GM12878 (cell line): ENCODE measurements around the gene FGGY. TPM values are rescaled to one million over a fixed set of nuclear protein-coding genes. Genes with fewer than 3 reads are reported as not detected.

ENCODE experiments used
- ATAC-seq: fragments of 200-7000 bp; cut with Tn5 transposase; 3 replicates; pipeline ENCODE4 v1.9.1; 2020; ENCODE audit warnings: mild to moderate bottlenecking, moderate library complexity
- BruUV-seq: library from RNA; stranded (reverse); fragments of 400-500 nt; replicated peaks from 2 replicates; lab custom pipeline; 2021; lab: Mats Ljungman, UMichigan
- CTCF ChIA-PET: fragments of 300-600 bp; sonication (Branson Sonifier 250); formaldehyde crosslinking; extraction: SDS; loops from one replicate; lab custom pipeline; 2021; ENCODE audit warnings: inconsistent platforms; lab: Yijun Ruan, JAX
- POLR2A ChIA-PET: fragments of 350-600 bp; formaldehyde crosslinking; extraction: SDS; loops from one replicate; lab custom pipeline; 2021; ENCODE audit warnings: inconsistent platforms; lab: Charles Lee
- RAD21 ChIA-PET: fragments of 300-600 bp; sonication (Branson Sonifier 250); formaldehyde crosslinking; loops from one replicate; lab custom pipeline; 2023; ENCODE audit warnings: antibody characterized with exemption; ENCODE audit not compliant: unreplicated experiment; lab: Charles Lee
- SMC1A ChIA-PET: fragments of 300-600 bp; sonication (Branson Sonifier 250); formaldehyde crosslinking; loops from one replicate; lab custom pipeline; 2023; ENCODE audit not compliant: unreplicated experiment, uncharacterized antibody; lab: Charles Lee
- DNase-seq: peaks from one replicate; pipeline ENCODE4 v3.0.0-alpha.2; 2011; ENCODE audit warnings: low read depth, low spot score
- FAIRE-seq: peaks from 3 replicates; lab custom pipeline; 2011; peaks lifted over from hg19 to GRCh38; lab: Jason Lieb, UNC
- H2AFZ ChIP-seq: 2 replicates; pipeline ENCODE4 v1.6.0; 2011; ENCODE audit warnings: low read depth, low read length, control low read depth; ENCODE audit not compliant: control insufficient read depth
- H3K27ac ChIP-seq: 2 replicates; pipeline ENCODE4 v1.5.1; 2011; ENCODE audit warnings: control low read depth; ENCODE audit not compliant: control insufficient read depth, insufficient read depth
- H3K27me3 ChIP-seq, 2 experiments: replicated peaks in 1 of 2; 2 replicates each; pipeline versions ENCODE4 v1.6.0 to v1.6.1; 2011; ENCODE audit warnings: low read length in 1 of 2; ENCODE audit not compliant: control insufficient read depth in 2 of 2, insufficient read depth in 2 of 2
- H3K36me3 ChIP-seq, 2 experiments: 2 replicates each; pipeline ENCODE4 v1.5.1; 2011; ENCODE audit warnings: low read length in 1 of 2; ENCODE audit not compliant: control insufficient read depth in 2 of 2, insufficient read depth in 2 of 2
- H3K4me1 ChIP-seq: 2 replicates; pipeline ENCODE4 v1.6.1; 2011; ENCODE audit warnings: mild to moderate bottlenecking, low read length, moderate library complexity, mixed read lengths; ENCODE audit not compliant: control insufficient read depth, insufficient read depth
- H3K4me2 ChIP-seq: 2 replicates; pipeline ENCODE4 v1.6.0; 2011; ENCODE audit warnings: control low read depth; ENCODE audit not compliant: control insufficient read depth, insufficient read depth
- H3K4me3 ChIP-seq: fragments of 200-600 bp; sonication (generic); 2 replicates; pipeline ENCODE4 v1.5.1; 2016
- H3K79me2 ChIP-seq: 2 replicates; pipeline ENCODE4 v1.6.0; 2011; ENCODE audit warnings: low read length; ENCODE audit not compliant: control insufficient read depth, insufficient read depth
- H3K9ac ChIP-seq: 2 replicates; pipeline ENCODE4 v1.8.0; 2011; ENCODE audit warnings: low read length, control low read depth, mixed read lengths; ENCODE audit not compliant: control insufficient read depth, insufficient read depth
- H3K9me3 ChIP-seq: replicated peaks from 3 replicates; pipeline ENCODE4 v1.5.1; 2011; ENCODE audit warnings: mild to moderate bottlenecking, low read length; ENCODE audit not compliant: control insufficient read depth, insufficient read depth
- H4K20me1 ChIP-seq: 2 replicates; pipeline ENCODE4 v1.6.0; 2011; ENCODE audit not compliant: control insufficient read depth, insufficient read depth
- BRCA1 ChIP-seq: IDR thresholded peaks from 2 replicates; pipeline ENCODE4 v1.6.1; 2011; ENCODE audit warnings: low read depth, low read length, improper control_type of control experiment
- CBFB ChIP-seq: IDR thresholded peaks from 2 replicates; pipeline ENCODE4 v1.6.1; 2016; ENCODE audit warnings: antibody characterized with exemption, low read depth
- CHD4 ChIP-seq: fragments of 200-600 bp; sonication (generic); IDR thresholded peaks from 2 replicates; pipeline ENCODE4 v1.6.1; 2016; ENCODE audit warnings: mild to moderate bottlenecking
- NFXL1 ChIP-seq: fragments of 450-650 bp; IDR thresholded peaks from 2 replicates; pipeline ENCODE4 v1.6.1; 2017; ENCODE audit warnings: antibody characterized with exemption, mild to moderate bottlenecking, borderline replicate concordance
- POLR2AphosphoS2 ChIP-seq: IDR thresholded peaks from 2 replicates; pipeline ENCODE4 v1.6.1; 2011; ENCODE audit warnings: low read depth, mild to moderate bottlenecking, low read length, improper control_type of control experiment, moderate library complexity
- RBBP5 ChIP-seq: fragments of 200-600 bp; sonication (generic); conservative IDR thresholded peaks from 2 replicates; pipeline ENCODE4 v1.6.1; 2016
- RFX5 ChIP-seq: IDR thresholded peaks from 2 replicates; pipeline ENCODE4 v1.6.1; 2011; ENCODE audit warnings: low read depth, low read length, improper control_type of control experiment
- SMAD1 ChIP-seq: fragments of 450-650 bp; IDR thresholded peaks from 2 replicates; pipeline ENCODE4 v1.6.1; 2018; ENCODE audit warnings: mild to moderate bottlenecking, low read depth; ENCODE audit not compliant: partially characterized antibody
- SMARCA5 ChIP-seq: fragments of 450-650 bp; IDR thresholded peaks from 2 replicates; pipeline ENCODE4 v1.6.1; 2017; ENCODE audit warnings: mild to moderate bottlenecking
- SMC3 ChIP-seq: IDR thresholded peaks from 2 replicates; pipeline ENCODE4 v1.6.1; 2011; ENCODE audit warnings: low read length, improper control_type of control experiment, borderline replicate concordance
- STAT3 ChIP-seq: IDR thresholded peaks from 2 replicates; pipeline ENCODE4 v1.6.1; 2011; ENCODE audit warnings: low read depth, low read length, improper control_type of control experiment
- TARDBP ChIP-seq: IDR thresholded peaks from 2 replicates; pipeline ENCODE4 v1.6.1; 2016; ENCODE audit warnings: borderline replicate concordance
- TCF12 ChIP-seq: IDR thresholded peaks from 2 replicates; pipeline ENCODE4 v1.6.1; 2011; ENCODE audit warnings: low read depth, mild to moderate bottlenecking, low read length
- YBX1 ChIP-seq: fragments of 450-650 bp; IDR thresholded peaks from 2 replicates; pipeline ENCODE4 v1.6.1; 2016; ENCODE audit warnings: antibody characterized with exemption
- WGBS: methylation state at CpG from one replicate; pipeline ENCODE4 v1.1.6; 2016; ENCODE audit warnings: low lambda C conversion rate; ENCODE audit not compliant: insufficient replicate concordance, insufficient coverage; ENCODE audit errors: missing lambda C conversion rate; 5-methylcytosine and 5-hydroxymethylcytosine counted together
- in situ Hi-C: fragments of 300-500 bp; cut with MboI; formaldehyde crosslinking; loops from 9 replicates; pipeline ENCODE4 v1.14.3; 2018; ENCODE audit warnings: mixed read lengths
- intact Hi-C: fragments of 100-400 bp; cut with micrococcal nuclease; formaldehyde crosslinking; loops from one replicate; pipeline ENCODE4 v1.14.2; 2022; ENCODE audit not compliant: unreplicated experiment
- polyA plus RNA-seq, 11 experiments: library from polyadenylated mRNA; depleted of rRNA in 4 of 11; unstranded in 6 of 11; stranded (reverse) in 5 of 11; fragments of >200 nt; fragmentation: Nextera tagmentation in 4 of 11; fragmentation: Illumina TruSeq in 1 of 11; extraction: Ambion mirVana in 4 of 11; extraction: Trizol in 1 of 11; gene quantifications; 1 replicate in 1 of 11; 2 replicates in 10 of 11; pipeline versions ENCODE4 v1.2.1 to v1.2.3, GENCODE V29; 2011 to 2016; ENCODE audit warnings: inconsistent platforms in 2 of 11, missing spikeins in 2 of 11, low read depth in 1 of 11
- total RNA-seq, 4 experiments: library from RNA; depleted of rRNA in 3 of 4; stranded (reverse); fragments of >200 nt in 3 of 4; fragmentation: Illumina TruSeq in 1 of 4; extraction: Trizol in 1 of 4; gene quantifications; 2 replicates each; pipeline versions ENCODE4 v1.2.1 to v1.2.3, GENCODE V29; 2013 to 2021
- TF ChIP-seq, protein P1 (sequence below): IDR thresholded peaks from 2 replicates; pipeline ENCODE4 v1.6.1; 2011; ENCODE audit warnings: borderline replicate concordance, low read depth, mild to moderate bottlenecking, moderate library complexity, low read length; ENCODE audit not compliant: insufficient read depth, poor library complexity, severe bottlenecking
- TF ChIP-seq, protein P2 (sequence below): fragments of 450-650 bp; IDR thresholded peaks from 2 replicates; pipeline ENCODE4 v1.6.1; 2018; ENCODE audit warnings: mild to moderate bottlenecking, low read depth, moderate library complexity; ENCODE audit not compliant: partially characterized antibody

FGGY gene
- total and polyA plus RNA-seq, 10 of the 15 experiments (the other 5 are each of a cell fraction or from before 2014, with no cell fraction given): 6.2 to 11.9 (median 7.5) TPM

DNA sequence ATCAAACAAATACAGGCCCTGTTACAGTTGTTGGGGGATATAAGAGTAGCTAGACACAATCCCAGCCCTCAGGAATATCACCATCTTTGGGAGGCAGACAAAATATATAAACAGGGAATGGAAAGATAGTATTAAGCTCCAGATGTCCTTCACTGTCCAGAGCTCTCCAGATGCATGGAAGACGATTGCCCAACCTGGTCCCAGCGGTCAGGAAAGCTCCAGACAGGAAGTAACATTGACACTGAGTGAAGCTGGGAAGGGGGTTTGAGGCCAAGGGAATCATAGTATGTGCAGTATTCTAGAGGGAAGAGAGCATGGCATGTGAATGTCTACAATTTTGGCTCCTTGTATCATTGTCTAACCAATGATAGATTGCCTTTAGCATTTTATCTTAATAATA is 344.0 kb downstream of the FGGY start:
- intact Hi-C loops (no loop called here), in situ Hi-C loops (no loop called here)
- Histone ChIP-seq H3K4me3 (no peak overlapping the region), H4K20me1 (no peaks in the 10 kb centered on the region), H3K79me2 (no peaks in the 10 kb centered on the region), H3K9me3 (no peaks in the 10 kb centered on the region), H3K27ac (no peak overlapping the region), H3K4me2 (no peak overlapping the region), H3K4me1 (no peaks in the 10 kb centered on the region), H2AFZ (no peak overlapping the region), H3K27me3 (no peaks in the 10 kb centered on the region), H3K9ac (no peak overlapping the region), H3K36me3 (no peaks in the 10 kb centered on the region)
- POLR2A ChIA-PET: no interaction called here
- no TSS peak for BruUV-seq
- no peak for ATAC-seq
- RAD21 ChIA-PET: no interaction called here
- DNase-seq: no peak
- 14% methylated on average over 2 of the region's 2 CpGs for WGBS
- TF ChIP-seq SMARCA5 (no peak), TARDBP (no peak)
- SMC1A ChIA-PET: interaction anchor here (0.7 kb wide), 1 partner anchor 22 kb away, joined by 3 read pairs; no protein-coding TSS in a partner anchor
- CTCF ChIA-PET: interaction anchor here (1.4 kb wide), 1 partner anchor 16 kb away, joined by 3 read pairs; no protein-coding TSS in a partner anchor
- FAIRE-seq: no peak

DNA sequence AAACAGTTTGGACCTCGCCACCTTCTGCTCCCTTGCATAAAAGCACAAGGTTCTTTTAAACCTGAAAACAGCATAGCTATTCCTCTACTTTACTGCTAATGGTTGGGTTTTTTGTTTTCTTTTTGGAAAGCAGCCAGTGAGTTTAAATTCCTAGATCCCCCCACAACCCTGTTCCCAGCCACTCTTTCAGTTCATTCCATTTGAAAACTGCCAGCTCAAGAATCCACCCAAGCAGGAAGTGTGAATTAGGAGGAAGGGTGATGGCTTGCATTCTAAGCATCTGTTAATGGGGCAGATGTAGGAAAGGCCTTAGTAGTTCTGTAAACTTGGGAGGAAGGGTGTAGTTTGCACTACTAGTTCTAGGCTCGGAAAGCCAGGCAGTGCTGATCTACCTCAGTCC is 344.9 kb downstream of the FGGY start:
- ATAC-seq: no peak
- FAIRE-seq: no peak
- intact Hi-C loops: no loop called here
- in situ Hi-C loops: no loop called here
- ChIA-PET SMC1A (interaction anchor here (0.8 kb wide), 1 partner anchor 97 kb away, joined by 4 read pairs; no protein-coding TSS in a partner anchor), POLR2A (no interaction called here), CTCF (interaction anchor here (0.6 kb wide), 1 partner anchor 890 kb away, joined by 3 read pairs; no protein-coding TSS in a partner anchor), RAD21 (no interaction called here)
- Histone ChIP-seq H3K27me3 (no peaks in the 10 kb centered on the region), H4K20me1 (no peaks in the 10 kb centered on the region), H2AFZ (no peak overlapping the region), H3K27ac (no peak overlapping the region), H3K4me2 (no peak overlapping the region), H3K4me3 (no peak overlapping the region), H3K36me3 (no peaks in the 10 kb centered on the region), H3K79me2 (no peaks in the 10 kb centered on the region), H3K9me3 (no peaks in the 10 kb centered on the region), H3K4me1 (no peaks in the 10 kb centered on the region), H3K9ac (no peak overlapping the region)
- WGBS: 100% methylated on average over 2 of the region's 2 CpGs
- BruUV-seq: no TSS peak
- no peak for DNase-seq
- TF ChIP-seq RFX5: no peak
- no peak for TF ChIP-seq SMC3
- TF ChIP-seq YBX1: no peak
- TF ChIP-seq POLR2AphosphoS2: no peak
- TF ChIP-seq, protein P1, sequence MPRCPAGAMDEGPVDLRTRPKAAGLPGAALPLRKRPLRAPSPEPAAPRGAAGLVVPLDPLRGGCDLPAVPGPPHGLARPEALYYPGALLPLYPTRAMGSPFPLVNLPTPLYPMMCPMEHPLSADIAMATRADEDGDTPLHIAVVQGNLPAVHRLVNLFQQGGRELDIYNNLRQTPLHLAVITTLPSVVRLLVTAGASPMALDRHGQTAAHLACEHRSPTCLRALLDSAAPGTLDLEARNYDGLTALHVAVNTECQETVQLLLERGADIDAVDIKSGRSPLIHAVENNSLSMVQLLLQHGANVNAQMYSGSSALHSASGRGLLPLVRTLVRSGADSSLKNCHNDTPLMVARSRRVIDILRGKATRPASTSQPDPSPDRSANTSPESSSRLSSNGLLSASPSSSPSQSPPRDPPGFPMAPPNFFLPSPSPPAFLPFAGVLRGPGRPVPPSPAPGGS: no peak
- TF ChIP-seq CBFB: no peak
- TF ChIP-seq STAT3: no peak
- no peak for TF ChIP-seq TCF12
- no peak for TF ChIP-seq CHD4
- TF ChIP-seq SMAD1: no peak
- no peak for TF ChIP-seq RBBP5
- TF ChIP-seq BRCA1: no peak
- TF ChIP-seq NFXL1: no peak
- TF ChIP-seq, protein P2, sequence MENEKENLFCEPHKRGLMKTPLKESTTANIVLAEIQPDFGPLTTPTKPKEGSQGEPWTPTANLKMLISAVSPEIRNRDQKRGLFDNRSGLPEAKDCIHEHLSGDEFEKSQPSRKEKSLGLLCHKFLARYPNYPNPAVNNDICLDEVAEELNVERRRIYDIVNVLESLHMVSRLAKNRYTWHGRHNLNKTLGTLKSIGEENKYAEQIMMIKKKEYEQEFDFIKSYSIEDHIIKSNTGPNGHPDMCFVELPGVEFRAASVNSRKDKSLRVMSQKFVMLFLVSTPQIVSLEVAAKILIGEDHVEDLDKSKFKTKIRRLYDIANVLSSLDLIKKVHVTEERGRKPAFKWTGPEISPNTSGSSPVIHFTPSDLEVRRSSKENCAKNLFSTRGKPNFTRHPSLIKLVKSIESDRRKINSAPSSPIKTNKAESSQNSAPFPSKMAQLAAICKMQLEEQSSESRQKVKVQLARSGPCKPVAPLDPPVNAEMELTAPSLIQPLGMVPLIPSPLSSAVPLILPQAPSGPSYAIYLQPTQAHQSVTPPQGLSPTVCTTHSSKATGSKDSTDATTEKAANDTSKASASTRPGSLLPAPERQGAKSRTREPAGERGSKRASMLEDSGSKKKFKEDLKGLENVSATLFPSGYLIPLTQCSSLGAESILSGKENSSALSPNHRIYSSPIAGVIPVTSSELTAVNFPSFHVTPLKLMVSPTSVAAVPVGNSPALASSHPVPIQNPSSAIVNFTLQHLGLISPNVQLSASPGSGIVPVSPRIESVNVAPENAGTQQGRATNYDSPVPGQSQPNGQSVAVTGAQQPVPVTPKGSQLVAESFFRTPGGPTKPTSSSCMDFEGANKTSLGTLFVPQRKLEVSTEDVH: no peak
